WTC11 (cell line): ENCODE measurements around the gene PDZRN4. TPM values are rescaled to one million over a fixed set of nuclear protein-coding genes. Genes with fewer than 3 reads are reported as not detected.

ENCODE experiments used
- ATAC-seq: fragments of 200-7000 bp; cut with Tn5 transposase; 2 replicates; pipeline ENCODE4 v1.10.0; 2021; ENCODE audit warnings: mild to moderate bottlenecking, moderate library complexity
- CTCF ChIA-PET: fragments of 300-600 bp; sonication (Branson Sonifier 250); formaldehyde crosslinking; loops from one replicate; lab custom pipeline; 2021; ENCODE audit warnings: antibody characterized with exemption; lab: Charles Lee
- POLR2A ChIA-PET: fragments of 350-600 bp; sonication (Branson Sonifier 250); formaldehyde crosslinking; loops from one replicate; lab custom pipeline; 2021; ENCODE audit warnings: antibody characterized with exemption; lab: Charles Lee
- DNase-seq: peaks from one replicate; pipeline ENCODE4 v3.0.0; 2021; ENCODE audit warnings: low spot score
- H3K27ac Mint-ChIP-seq: 2 replicates; pipeline ENCODE4 v1.8.0; 2021; ENCODE audit warnings: mixed read lengths
- H3K27me3 Mint-ChIP-seq: 2 replicates; pipeline ENCODE4 v1.8.0; 2021; ENCODE audit warnings: low read depth, mild to moderate bottlenecking, moderate library complexity, mixed read lengths
- H3K36me3 Mint-ChIP-seq: 2 replicates; pipeline ENCODE4 v1.8.0; 2021; ENCODE audit warnings: mixed read lengths
- H3K4me1 Mint-ChIP-seq: 2 replicates; pipeline ENCODE4 v1.8.0; 2022; ENCODE audit warnings: mixed read lengths
- H3K4me3 Mint-ChIP-seq: 2 replicates; pipeline ENCODE4 v1.8.0; 2021; ENCODE audit warnings: mild to moderate bottlenecking, moderate library complexity, mixed read lengths
- H3K9me3 Mint-ChIP-seq: 2 replicates; pipeline ENCODE4 v1.8.0; 2021; ENCODE audit warnings: mixed read lengths
- EMX1 ChIP-seq: fragments of 250-450 bp; sonication (Bioruptor Pico); IDR thresholded peaks from 2 replicates; pipeline ENCODE4 v1.8.0; 2021; ENCODE audit warnings: mild to moderate bottlenecking
- ERG ChIP-seq: fragments of 250-450 bp; sonication (Bioruptor Pico); IDR thresholded peaks from 2 replicates; pipeline ENCODE4 v1.8.0; 2021; ENCODE audit warnings: mild to moderate bottlenecking
- ESRRA ChIP-seq: sonication (generic); formaldehyde crosslinking; IDR thresholded peaks from 2 replicates; pipeline ENCODE4 v1.8.1; 2022; ENCODE audit warnings: mild to moderate bottlenecking, missing genetic modification reagents, borderline replicate concordance
- IRF2 ChIP-seq: sonication (generic); formaldehyde crosslinking; IDR thresholded peaks from 2 replicates; pipeline ENCODE4 v1.8.0; 2022; ENCODE audit warnings: low read depth, missing genetic modification reagents, borderline replicate concordance
- MXD4 ChIP-seq: fragments of 250-450 bp; sonication (Bioruptor Pico); IDR thresholded peaks from 2 replicates; pipeline ENCODE4 v1.8.0; 2021; ENCODE audit warnings: mild to moderate bottlenecking, moderate library complexity, borderline replicate concordance
- NFATC4 ChIP-seq: fragments of 250-450 bp; sonication (Bioruptor Pico); IDR thresholded peaks from 2 replicates; pipeline ENCODE4 v1.9.0; 2021; ENCODE audit warnings: mild to moderate bottlenecking
- NR3C1 ChIP-seq: sonication (generic); formaldehyde crosslinking; conservative IDR thresholded peaks from 2 replicates; pipeline ENCODE4 v1.8.1; 2023; ENCODE audit warnings: low read depth, mild to moderate bottlenecking, missing genetic modification reagents
- PREB ChIP-seq: sonication (generic); formaldehyde crosslinking; IDR thresholded peaks from 2 replicates; pipeline ENCODE4 v1.8.1; 2022; ENCODE audit warnings: mild to moderate bottlenecking, missing genetic modification reagents, moderate library complexity, borderline replicate concordance
- RORB ChIP-seq: fragments of 250-450 bp; sonication (Bioruptor Pico); IDR thresholded peaks from 2 replicates; pipeline ENCODE4 v1.9.0; 2021; ENCODE audit warnings: mild to moderate bottlenecking
- TEAD1 ChIP-seq: sonication (generic); formaldehyde crosslinking; IDR thresholded peaks from 2 replicates; pipeline ENCODE4 v1.8.0; 2022; ENCODE audit warnings: mild to moderate bottlenecking, missing genetic modification reagents
- TEAD4 ChIP-seq: sonication (generic); formaldehyde crosslinking; IDR thresholded peaks from 2 replicates; pipeline ENCODE4 v1.8.0; 2022; ENCODE audit warnings: mild to moderate bottlenecking, missing genetic modification reagents
- TP53 ChIP-seq: sonication (generic); formaldehyde crosslinking; IDR thresholded peaks from 2 replicates; pipeline ENCODE4 v1.8.1; 2023; ENCODE audit warnings: mild to moderate bottlenecking, missing genetic modification reagents
- USF1 ChIP-seq: sonication (generic); formaldehyde crosslinking; IDR thresholded peaks from 2 replicates; pipeline ENCODE4 v1.8.0; 2022; ENCODE audit warnings: mild to moderate bottlenecking, missing genetic modification reagents
- ZNF396 ChIP-seq: fragments of 250-450 bp; sonication (Bioruptor Pico); IDR thresholded peaks from 2 replicates; pipeline ENCODE4 v1.8.0; 2021; ENCODE audit warnings: mild to moderate bottlenecking, moderate library complexity, borderline replicate concordance
- ZNF416 ChIP-seq: fragments of 250-450 bp; sonication (Bioruptor Pico); IDR thresholded peaks from 2 replicates; pipeline ENCODE4 v1.9.0; 2021; ENCODE audit warnings: mild to moderate bottlenecking, inconsistent platforms
- total RNA-seq: library from RNA; stranded (reverse); gene quantifications from 3 replicates; pipeline ENCODE4 v1.2.3, GENCODE V29; 2021
- TF ChIP-seq, protein P1 (sequence below): sonication (generic); formaldehyde crosslinking; IDR thresholded peaks from 2 replicates; pipeline ENCODE4 v1.8.0; 2022; ENCODE audit warnings: missing genetic modification reagents
- TF ChIP-seq, protein P2 (sequence below): sonication (generic); formaldehyde crosslinking; IDR thresholded peaks from 2 replicates; pipeline ENCODE4 v1.8.1; 2022; ENCODE audit warnings: low read depth, mild to moderate bottlenecking, moderate library complexity, missing genetic modification reagents, borderline replicate concordance
- TF ChIP-seq, protein P3 (sequence below): sonication (generic); formaldehyde crosslinking; IDR thresholded peaks from 2 replicates; pipeline ENCODE4 v1.8.0; 2022; ENCODE audit warnings: mild to moderate bottlenecking, missing genetic modification reagents

PDZRN4 gene
- total RNA-seq, 1 experiment from 2014 or later, result 0.09 TPM

DNA sequence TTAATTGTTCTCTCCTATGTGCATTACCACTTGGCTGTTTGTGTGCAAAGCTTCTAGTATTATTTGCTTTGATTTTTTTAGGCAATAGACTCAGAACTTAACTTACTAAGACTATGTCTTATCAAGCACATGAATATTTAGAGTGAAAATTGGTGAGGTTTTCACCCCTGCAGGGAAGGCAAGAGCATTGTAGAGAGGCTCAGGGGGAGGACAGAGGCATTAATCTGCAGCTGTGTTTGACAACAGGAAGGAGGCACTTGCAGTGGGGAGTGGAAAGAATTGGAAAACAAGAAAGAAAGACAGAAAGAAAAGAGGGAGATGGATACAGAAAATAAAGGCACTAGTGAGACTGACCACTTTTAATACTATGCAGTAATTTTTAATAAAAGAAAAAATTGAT lies 431.6 kb downstream of the PDZRN4 start (continued):
- TF ChIP-seq, protein P1, sequence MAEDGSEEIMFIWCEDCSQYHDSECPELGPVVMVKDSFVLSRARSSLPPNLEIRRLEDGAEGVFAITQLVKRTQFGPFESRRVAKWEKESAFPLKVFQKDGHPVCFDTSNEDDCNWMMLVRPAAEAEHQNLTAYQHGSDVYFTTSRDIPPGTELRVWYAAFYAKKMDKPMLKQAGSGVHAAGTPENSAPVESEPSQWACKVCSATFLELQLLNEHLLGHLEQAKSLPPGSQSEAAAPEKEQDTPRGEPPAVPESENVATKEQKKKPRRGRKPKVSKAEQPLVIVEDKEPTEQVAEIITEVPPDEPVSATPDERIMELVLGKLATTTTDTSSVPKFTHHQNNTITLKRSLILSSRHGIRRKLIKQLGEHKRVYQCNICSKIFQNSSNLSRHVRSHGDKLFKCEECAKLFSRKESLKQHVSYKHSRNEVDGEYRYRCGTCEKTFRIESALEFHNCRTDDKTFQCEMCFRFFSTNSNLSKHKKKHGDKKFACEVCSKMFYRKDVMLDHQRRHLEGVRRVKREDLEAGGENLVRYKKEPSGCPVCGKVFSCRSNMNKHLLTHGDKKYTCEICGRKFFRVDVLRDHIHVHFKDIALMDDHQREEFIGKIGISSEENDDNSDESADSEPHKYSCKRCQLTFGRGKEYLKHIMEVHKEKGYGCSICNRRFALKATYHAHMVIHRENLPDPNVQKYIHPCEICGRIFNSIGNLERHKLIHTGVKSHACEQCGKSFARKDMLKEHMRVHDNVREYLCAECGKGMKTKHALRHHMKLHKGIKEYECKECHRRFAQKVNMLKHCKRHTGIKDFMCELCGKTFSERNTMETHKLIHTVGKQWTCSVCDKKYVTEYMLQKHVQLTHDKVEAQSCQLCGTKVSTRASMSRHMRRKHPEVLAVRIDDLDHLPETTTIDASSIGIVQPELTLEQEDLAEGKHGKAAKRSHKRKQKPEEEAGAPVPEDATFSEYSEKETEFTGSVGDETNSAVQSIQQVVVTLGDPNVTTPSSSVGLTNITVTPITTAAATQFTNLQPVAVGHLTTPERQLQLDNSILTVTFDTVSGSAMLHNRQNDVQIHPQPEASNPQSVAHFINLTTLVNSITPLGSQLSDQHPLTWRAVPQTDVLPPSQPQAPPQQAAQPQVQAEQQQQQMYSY (CRISPR knock-in tag), result no peak

- H3K9me3 Mint-ChIP-seq, result peaks cover 9% of the 10 kb centered on the region
- no peak for ATAC-seq
- H3K4me1 Mint-ChIP-seq, result peaks cover 27% of the 10 kb centered on the region
- no peak for DNase-seq
- H3K4me3 Mint-ChIP-seq, result no peak overlapping the region
- peaks cover 31% of the 10 kb centered on the region for H3K27me3 Mint-ChIP-seq
- TF ChIP-seq TP53 (CRISPR knock-in tag) (no peak), ESRRA (no peak), ZNF396 (CRISPR knock-in tag) (no peak), PREB (CRISPR knock-in tag) (no peak), TEAD4 (no peak), TEAD1 (CRISPR knock-in tag) (no peak), MXD4 (CRISPR knock-in tag) (no peak), USF1 (CRISPR knock-in tag) (no peak), NFATC4 (no peak), NR3C1 (CRISPR knock-in tag) (no peak), RORB (CRISPR knock-in tag) (no peak), ERG (CRISPR knock-in tag) (no peak), ZNF416 (no peak), IRF2 (CRISPR knock-in tag) (no peak), EMX1 (CRISPR knock-in tag) (no peak)
- TF ChIP-seq, protein P2, sequence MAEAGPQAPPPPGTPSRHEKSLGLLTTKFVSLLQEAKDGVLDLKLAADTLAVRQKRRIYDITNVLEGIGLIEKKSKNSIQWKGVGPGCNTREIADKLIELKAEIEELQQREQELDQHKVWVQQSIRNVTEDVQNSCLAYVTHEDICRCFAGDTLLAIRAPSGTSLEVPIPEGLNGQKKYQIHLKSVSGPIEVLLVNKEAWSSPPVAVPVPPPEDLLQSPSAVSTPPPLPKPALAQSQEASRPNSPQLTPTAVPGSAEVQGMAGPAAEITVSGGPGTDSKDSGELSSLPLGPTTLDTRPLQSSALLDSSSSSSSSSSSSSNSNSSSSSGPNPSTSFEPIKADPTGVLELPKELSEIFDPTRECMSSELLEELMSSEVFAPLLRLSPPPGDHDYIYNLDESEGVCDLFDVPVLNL (CRISPR knock-in tag), result no peak
- TF ChIP-seq, protein P3, sequence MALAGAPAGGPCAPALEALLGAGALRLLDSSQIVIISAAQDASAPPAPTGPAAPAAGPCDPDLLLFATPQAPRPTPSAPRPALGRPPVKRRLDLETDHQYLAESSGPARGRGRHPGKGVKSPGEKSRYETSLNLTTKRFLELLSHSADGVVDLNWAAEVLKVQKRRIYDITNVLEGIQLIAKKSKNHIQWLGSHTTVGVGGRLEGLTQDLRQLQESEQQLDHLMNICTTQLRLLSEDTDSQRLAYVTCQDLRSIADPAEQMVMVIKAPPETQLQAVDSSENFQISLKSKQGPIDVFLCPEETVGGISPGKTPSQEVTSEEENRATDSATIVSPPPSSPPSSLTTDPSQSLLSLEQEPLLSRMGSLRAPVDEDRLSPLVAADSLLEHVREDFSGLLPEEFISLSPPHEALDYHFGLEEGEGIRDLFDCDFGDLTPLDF (CRISPR knock-in tag), result no peak
- ChIA-PET POLR2A (no interaction called here), CTCF (interaction anchor here (0.6 kb wide), 1 partner anchor 339 kb away, joined by 3 read pairs; no protein-coding TSS in a partner anchor)
- H3K27ac Mint-ChIP-seq, result no peak overlapping the region
- peaks cover 5% of the 10 kb centered on the region for H3K36me3 Mint-ChIP-seq
Measured at GRCh38 chr12:41621291-41621690, 433.2 kb downstream of the PDZRN4 start.
